Stomach (tissue), 9 donors: ENCODE measurements around the gene TMCO4. TPM values are rescaled to one million over a fixed set of nuclear protein-coding genes. Genes with fewer than 3 reads are reported as not detected.
A peak's percentile ranks its signal among the peaks of the same experiment; 100 is the strongest.

Experiments
- DNase-seq, 2 donors: peaks; one replicate each; pipeline versions ENCODE4 v3.0.0 to v3.0.0-alpha.2; 2013 to 2019
- H3K27ac ChIP-seq, 5 donors: fragments of 200-600 bp in 4 of 5; sonication (generic) in 4 of 5; one replicate each; pipeline ENCODE4 v1.5.1; 2013 to 2019; ENCODE audit warnings: mild to moderate bottlenecking in 1 of 5, moderate library complexity in 1 of 5
- H3K27me3 ChIP-seq, 3 donors: fragments of 200-600 bp; sonication (generic); one replicate each; pipeline ENCODE4 v1.5.1; 2017 to 2019; ENCODE audit warnings: mixed run types in 1 of 3
- H3K36me3 ChIP-seq, 4 donors: fragments of 200-600 bp; sonication (generic); 1 replicate in 3 of 4; 2 replicates in 1 of 4; pipeline ENCODE4 v1.5.1; 2016 to 2019
- H3K4me1 ChIP-seq, 4 donors: fragments of 200-600 bp; sonication (generic); one replicate each; pipeline ENCODE4 v1.5.1; 2016 to 2019
- H3K4me3 ChIP-seq, 4 donors: fragments of 200-600 bp; sonication (generic) in 3 of 4; one replicate each; pipeline ENCODE4 v1.5.1; 2016 to 2019; ENCODE audit warnings: mild to moderate bottlenecking in 1 of 4
- H3K9me3 ChIP-seq, 4 donors: fragments of 200-600 bp; sonication (generic); one replicate each; pipeline ENCODE4 v1.5.1; 2016 to 2019
- CTCF ChIP-seq, 7 experiments: fragments of 450-650 bp in 4 of 7; fragments of 200-600 bp in 3 of 7; sonication (generic) in 3 of 7; IDR thresholded peaks; one replicate each; pipeline ENCODE4 v1.5.1; 2016 to 2019; ENCODE audit warnings: antibody characterized with exemption in 7 of 7, control low read depth in 2 of 7, mild to moderate bottlenecking in 1 of 7
- EP300 ChIP-seq: sonication (generic); formaldehyde crosslinking; IDR thresholded peaks from one replicate; pipeline ENCODE4 v1.6.1; 2017; ENCODE audit warnings: antibody characterized with exemption
- POLR2A ChIP-seq, 4 donors: fragments of 450-650 bp; IDR thresholded peaks; one replicate each; pipeline ENCODE4 v1.6.1; 2016; ENCODE audit warnings: antibody characterized with exemption in 4 of 4, control low read depth in 2 of 4, mild to moderate bottlenecking in 1 of 4, moderate library complexity in 1 of 4
- POLR2AphosphoS5 ChIP-seq, 3 donors: sonication (generic); formaldehyde crosslinking; IDR thresholded peaks; one replicate each; pipeline ENCODE4 v1.6.1; 2016; ENCODE audit warnings: antibody characterized with exemption in 3 of 3
- WGBS, 5 donors: extraction: QIAGEN DNeasy Blood & Tissue Kit in 3 of 5; methylation state at CpG; one replicate each; pipeline versions ENCODE4 v1.1.5 to v1.1.7; 2013 to 2018; 5-methylcytosine and 5-hydroxymethylcytosine counted together
- intact Hi-C: fragments of 100-400 bp; cut with DNase I; formaldehyde crosslinking; loops from one replicate; pipeline ENCODE4 v1.15.1; 2023; ENCODE audit warnings: low total_unique reads
- polyA plus RNA-seq, 3 donors: library from polyadenylated mRNA; stranded (reverse); fragments of 200-250 nt; gene quantifications; one replicate each; pipeline ENCODE4 v1.2.3, GENCODE V29; 2013
- total RNA-seq, 5 donors: library from RNA; depleted of rRNA; stranded (reverse); fragments of >200 nt; gene quantifications; one replicate each; pipeline versions ENCODE4 v1.1.0 to v1.2.3, GENCODE V29; 2014 to 2016
- donor health status: healthy with polysubstance abuse.
- donor health status: Bipolar disorder and iron deficiency.
- donor health status: healthy.

TMCO4 gene
- total and polyA plus RNA-seq, 8 donors = 5.3 to 326 (median 24.2) TPM

GRCh38 chr1:19678493-19678892 is 121.2 kb downstream of the TMCO4 start:
- Histone ChIP-seq H3K4me1 (no peaks in the 10 kb centered on the region), H3K27me3 (peaks cover 0 to 26% (median 0%) of the 10 kb centered on the region in 3 donors), H3K4me3 (no peak overlapping the region), H3K36me3 (peaks cover 0 to 31% (median 15%) of the 10 kb centered on the region in 4 donors), H3K27ac (no peak overlapping the region), H3K9me3 (no peaks in the 10 kb centered on the region)
- WGBS, 5 donors = 45 to 65% (median 58%) methylated on average over 6 to 11 of the region's 11 CpGs
- no peak for DNase-seq
- intact Hi-C loops = no loop called here
- TF ChIP-seq CTCF (IDR thresholded peaks at IDR 0.05) = no peak
- TF ChIP-seq POLR2A (IDR thresholded peaks at IDR 0.05) = no peak
- no peak for TF ChIP-seq POLR2AphosphoS5 (IDR thresholded peaks at IDR 0.05)
- no peak for TF ChIP-seq EP300

DNA sequence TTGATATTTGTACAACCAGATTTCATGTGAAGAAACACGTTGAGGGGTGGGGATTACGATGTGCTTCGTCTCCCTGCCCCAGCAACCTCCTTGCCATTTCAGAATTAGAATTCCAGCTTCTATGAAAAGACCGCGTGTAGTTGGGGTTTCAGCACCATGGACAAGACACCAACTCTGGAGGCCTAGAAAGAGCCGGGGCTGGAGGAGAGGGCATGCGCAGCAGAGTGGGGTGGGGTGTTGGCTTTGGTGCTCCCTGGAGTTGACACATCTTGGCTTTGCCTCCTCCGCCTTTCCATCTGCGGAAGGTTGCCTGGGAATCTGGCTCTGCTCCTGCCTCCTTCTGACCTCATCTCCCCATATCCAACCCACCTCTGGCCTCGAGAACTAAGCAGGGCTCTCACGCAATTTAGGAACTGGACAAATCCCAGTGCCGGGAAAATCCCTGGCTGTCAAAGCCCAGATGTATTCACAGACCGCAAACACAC is 123.2 kb downstream of the TMCO4 start:
- intact Hi-C loops = no loop called here
- Histone ChIP-seq H3K27ac (no peak overlapping the region), H3K4me3 (no peak overlapping the region), H3K9me3 (no peaks in the 10 kb centered on the region), H3K4me1 (no peaks in the 10 kb centered on the region), H3K36me3 (peaks cover 0 to 11% (median 0%) of the 10 kb centered on the region in 4 donors), H3K27me3 (peaks cover 0 to 46% (median 0%) of the 10 kb centered on the region in 3 donors)
- TF ChIP-seq POLR2A (IDR thresholded peaks at IDR 0.05) = no peak
- no peak for TF ChIP-seq POLR2AphosphoS5 (IDR thresholded peaks at IDR 0.05)
- TF ChIP-seq EP300 = no peak
- TF ChIP-seq CTCF (IDR thresholded peaks at IDR 0.05) = no peak
- WGBS, 5 donors = 20 to 29% (median 26%) methylated on average over 13 of the region's 13 CpGs
- peak; percentile 43 to 89 for DNase-seq

DNA sequence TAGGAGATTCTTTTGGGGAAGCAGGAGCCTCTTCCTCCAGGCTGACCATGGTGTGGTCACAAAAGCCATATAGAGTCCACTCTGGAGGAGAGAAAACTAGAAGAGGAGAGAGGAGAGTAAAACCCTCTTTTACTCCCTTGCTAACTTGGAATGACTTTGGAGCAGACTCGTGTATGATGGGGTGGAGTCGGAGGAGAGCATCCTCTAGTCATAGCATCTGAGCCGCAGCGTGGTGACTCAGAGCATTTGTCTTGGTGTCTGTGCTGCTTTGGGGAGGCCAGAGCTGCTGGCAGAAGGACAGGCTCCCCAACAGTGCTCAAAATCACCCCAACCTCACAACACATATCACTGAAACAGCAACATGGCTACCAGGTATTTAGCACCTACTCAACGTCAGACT is 123.9 kb downstream of the TMCO4 start:
- Histone ChIP-seq H3K27me3 (peaks cover 0 to 51% (median 0%) of the 10 kb centered on the region in 3 donors), H3K36me3 (peaks cover 0 to 4% (median 0%) of the 10 kb centered on the region in 4 donors), H3K4me3 (no peak overlapping the region), H3K27ac (no peak overlapping the region), H3K9me3 (no peaks in the 10 kb centered on the region), H3K4me1 (no peaks in the 10 kb centered on the region)
- DNase-seq = no peak
- no peak for TF ChIP-seq POLR2AphosphoS5 (IDR thresholded peaks at IDR 0.05)
- TF ChIP-seq CTCF (IDR thresholded peaks at IDR 0.05) = no peak
- no peak for TF ChIP-seq POLR2A (IDR thresholded peaks at IDR 0.05)
- no peak for TF ChIP-seq EP300
- intact Hi-C loops = no loop called here
- WGBS, 5 donors = 63 to 76% (median 68%) methylated on average over 5 of the region's 5 CpGs

GRCh38 chr1:19672237-19672636 is 127.5 kb downstream of the TMCO4 start:
- intact Hi-C loops = no loop called here
- Histone ChIP-seq H3K9me3 (no peaks in the 10 kb centered on the region), H3K27me3 (peaks cover 0 to 86% (median 0%) of the 10 kb centered on the region in 3 donors), H3K27ac (no peak overlapping the region), H3K4me1 (no peaks in the 10 kb centered on the region), H3K4me3 (no peak overlapping the region), H3K36me3 (no peaks in the 10 kb centered on the region)
- WGBS, 5 donors = 43 to 50% (median 47%) methylated on average over 6 of the region's 6 CpGs
- TF ChIP-seq CTCF (IDR thresholded peaks at IDR 0.05) (no peak), EP300 (no peak), POLR2A (IDR thresholded peaks at IDR 0.05) (no peak), POLR2AphosphoS5 (IDR thresholded peaks at IDR 0.05) (no peak)
- no peak for DNase-seq
